Femur (tissue), 1 donor: ENCODE results near the gene GGT1.
"Not testable (repeated sequence)": the region's sequence is repeated elsewhere in the genome, so short reads cannot be mapped to it uniquely, and the experiment has no call there.

ENCODE experiments used
- DNase-seq: peaks from one replicate; pipeline ENCODE4 v3.0.0-alpha.2; 2017

GGT1 gene

DNA sequence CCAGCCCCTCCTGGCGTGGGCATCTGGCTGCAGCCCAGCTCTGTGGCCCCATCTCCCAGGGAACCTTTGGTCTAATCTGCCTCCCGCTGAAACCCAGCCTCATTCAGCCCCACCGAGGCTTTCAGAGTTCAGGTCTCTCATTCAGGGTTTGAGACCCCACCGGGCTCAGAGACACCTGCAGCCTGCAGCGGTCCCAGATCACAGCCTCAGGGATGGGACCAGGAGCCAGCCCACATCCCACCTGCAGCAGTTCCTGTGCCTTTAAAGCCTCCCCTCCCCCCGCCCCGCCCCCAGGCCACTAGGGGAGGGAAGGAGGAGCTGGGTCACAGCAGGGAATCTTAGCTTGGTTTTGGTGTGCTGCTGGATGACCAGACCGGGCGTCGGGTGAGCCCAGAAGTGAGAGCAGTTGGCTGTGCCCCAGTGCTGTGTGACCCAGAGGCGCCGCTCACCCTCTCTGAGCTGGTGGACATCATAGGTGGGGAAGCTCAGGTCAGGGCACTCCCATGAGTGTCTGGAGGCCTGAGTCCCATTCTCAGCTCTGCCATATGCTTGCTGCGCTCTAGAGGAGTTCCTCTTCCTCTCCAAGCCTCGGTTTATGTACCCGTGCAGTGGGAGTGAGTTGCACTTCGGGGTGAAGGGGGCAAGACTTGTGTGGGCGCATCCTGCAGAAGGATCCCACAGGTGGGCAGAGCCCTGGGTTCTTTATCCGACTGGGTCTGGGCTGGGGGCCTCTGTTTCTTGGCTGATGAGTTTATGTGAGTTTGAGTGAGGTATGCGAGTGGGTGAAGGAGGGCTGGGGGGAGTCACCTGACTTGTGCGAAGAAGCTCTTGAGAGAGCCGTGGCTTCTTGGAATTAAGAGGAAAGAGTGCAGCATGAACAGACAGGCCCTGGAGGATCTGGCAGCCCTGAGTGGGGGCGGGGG is at the start of gene GGT1:
GGT1 (plus strand) TSS at position 347 of the 923 bp plus-strand sequence. CDS start 7,889 bp downstream, outside the sequence.
- DNase-seq = not testable (repeated sequence)

DNA sequence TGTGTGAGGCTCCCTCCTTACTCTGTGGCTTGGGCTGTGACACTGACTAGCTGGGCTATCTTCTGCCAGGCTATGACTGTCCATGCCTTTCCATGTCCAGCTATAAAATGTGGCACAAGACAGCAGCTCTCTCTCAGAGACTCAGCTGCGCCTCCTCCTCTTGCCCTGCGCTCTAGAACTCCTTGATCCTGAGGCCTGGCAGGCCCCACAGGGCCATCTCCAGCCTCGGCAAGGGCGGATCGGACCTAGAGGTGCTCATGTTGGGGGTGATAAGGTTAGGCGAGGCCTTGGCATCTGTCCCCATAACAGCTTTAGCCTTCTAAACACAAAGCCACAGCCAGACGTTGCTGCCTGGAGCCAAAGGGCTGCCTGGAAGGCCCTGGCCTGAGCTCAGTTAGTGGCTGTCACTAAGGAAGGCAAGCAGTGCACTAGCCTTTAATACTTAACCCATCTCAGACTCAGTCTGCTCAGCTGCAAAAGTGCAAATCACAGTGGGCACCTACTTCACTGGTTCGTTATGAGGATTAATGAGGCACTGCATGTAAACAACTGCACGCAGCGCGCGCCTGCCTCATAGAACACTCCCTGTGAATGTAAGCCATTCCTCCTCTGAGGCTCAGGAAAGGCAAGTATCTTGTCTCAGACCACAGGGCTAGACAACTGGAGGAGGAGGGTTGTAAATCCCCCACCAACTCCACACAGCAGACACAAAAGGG is 49.2 kb upstream of the GGT1 start:
- DNase-seq = peak; percentile 34

DNA sequence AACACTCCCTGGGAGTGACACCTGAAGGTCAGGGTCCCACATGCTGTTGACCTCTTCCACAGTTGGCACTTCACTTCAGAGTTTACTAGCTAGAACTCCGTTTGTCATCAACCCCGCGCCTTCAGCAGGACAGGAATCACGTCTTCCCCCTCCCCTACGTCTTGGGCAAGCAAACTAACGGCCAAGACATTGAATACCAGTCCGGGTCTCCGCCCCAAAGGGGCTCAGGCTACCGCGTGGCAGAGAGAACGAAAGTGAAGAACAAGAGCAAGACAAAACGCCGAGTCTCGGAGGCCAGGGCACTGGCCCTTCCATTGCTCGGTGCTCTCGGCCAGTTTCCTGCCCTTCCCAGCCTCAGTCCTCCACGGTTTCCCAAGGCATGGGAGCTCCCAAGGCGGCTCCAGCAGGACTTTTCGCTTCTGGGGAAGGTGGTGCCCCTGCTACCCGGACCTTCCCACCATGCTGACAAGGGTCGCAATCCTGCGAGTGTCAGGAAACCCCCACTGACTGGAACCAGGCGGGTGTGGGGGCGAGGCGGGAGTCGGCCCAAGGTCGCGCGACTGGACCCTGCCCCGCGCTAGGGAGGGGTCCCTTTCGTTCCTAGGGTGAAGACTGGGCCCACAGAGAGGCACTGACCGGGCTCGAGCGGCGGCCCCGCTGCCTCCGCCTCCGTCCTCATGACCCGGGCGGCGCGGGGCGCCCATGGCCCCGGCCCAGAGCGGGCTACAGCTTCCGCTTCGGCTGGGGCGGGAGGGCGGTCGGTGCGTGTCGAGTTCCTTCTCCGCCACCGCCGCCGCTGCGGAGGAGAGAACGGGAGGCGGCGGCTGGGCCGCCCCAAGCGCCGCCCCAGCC is 48.5 kb upstream of the GGT1 start, which contains the start of gene GUCD1:
GUCD1 (minus strand) TSS at position 826 of the 852 bp plus-strand sequence; CDS start at position 679, 147 bp downstream.
- peak; percentile 51 for DNase-seq

DNA sequence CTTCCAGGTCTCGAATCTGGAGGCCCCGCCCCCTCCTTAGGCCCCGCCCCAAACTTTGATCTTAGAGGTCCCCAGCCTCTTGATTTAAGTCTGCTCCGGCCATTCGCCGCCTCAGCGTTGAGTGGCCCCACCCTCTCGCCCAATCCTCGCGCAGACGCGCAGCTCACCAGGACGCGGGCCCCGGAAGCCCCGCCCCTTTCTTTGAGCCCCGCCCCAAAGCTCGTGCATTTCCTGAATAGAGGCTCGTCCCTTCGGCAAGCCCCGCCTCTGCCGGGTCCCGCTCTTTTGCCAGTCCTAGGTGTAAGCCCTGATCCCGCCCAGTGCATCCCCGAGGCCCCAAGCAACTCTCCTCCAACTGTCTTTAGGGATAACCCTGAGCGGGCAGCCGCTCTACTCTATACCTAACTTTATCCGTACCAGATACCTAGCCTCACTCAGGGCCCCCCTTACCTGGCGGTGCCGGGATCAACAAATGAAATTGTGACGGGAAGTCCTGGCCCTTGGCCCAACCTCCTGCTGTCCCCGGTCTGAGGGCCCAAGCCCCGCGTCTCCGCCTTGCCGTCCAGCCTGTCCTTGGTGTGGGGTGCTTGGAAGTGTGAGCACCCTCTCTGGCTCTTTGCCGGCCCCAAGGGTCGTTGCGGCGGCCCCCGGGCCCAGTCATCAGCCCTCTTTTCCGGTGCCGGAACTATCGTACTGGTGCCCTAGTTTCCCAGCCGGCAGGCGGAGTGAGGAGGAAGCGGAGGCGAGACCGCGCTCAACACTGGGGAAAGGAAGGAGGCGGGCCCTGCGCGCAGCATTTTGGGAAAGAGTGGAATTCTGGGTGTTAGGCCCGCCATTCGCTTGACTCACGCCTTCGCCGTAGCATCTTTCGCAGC is 47.6 kb upstream of the GGT1 start, which contains the start of gene SNRPD3:
SNRPD3 (plus strand) TSS at position 835 of the 875 bp plus-strand sequence. CDS start 1,676 bp downstream, outside the sequence.
- DNase-seq = peak; percentile 100

- no peak for DNase-seq
These were observed 43.5 kb upstream of the GGT1 start for GRCh38 chr22:24559471-24559870.

DNA sequence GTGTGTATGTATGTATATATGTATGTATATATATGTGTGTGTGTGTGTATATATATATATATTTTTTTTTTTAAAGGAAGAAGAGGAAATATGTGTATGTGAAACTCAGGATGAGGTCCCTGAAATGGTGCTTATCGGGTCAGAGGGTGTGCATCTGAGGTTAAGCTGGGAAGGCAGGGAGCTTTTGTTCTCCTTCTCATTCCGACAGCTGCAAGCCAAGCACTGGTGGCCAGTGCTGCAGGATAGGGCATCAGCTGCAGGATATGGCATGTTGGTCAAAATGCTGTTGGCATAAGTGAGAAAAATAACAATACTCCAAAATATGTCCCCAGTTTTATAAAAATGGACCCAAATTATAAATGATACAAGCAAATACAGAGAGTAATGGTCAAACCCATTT is 39.7 kb upstream of the GGT1 start:
- no peak for DNase-seq

GRCh38 chr22:24564376-24565058 is 38.5 kb upstream of the GGT1 start:
- DNase-seq = no peak

GRCh38 chr22:24565077-24565476 is 37.9 kb upstream of the GGT1 start:
- no peak for DNase-seq

DNA sequence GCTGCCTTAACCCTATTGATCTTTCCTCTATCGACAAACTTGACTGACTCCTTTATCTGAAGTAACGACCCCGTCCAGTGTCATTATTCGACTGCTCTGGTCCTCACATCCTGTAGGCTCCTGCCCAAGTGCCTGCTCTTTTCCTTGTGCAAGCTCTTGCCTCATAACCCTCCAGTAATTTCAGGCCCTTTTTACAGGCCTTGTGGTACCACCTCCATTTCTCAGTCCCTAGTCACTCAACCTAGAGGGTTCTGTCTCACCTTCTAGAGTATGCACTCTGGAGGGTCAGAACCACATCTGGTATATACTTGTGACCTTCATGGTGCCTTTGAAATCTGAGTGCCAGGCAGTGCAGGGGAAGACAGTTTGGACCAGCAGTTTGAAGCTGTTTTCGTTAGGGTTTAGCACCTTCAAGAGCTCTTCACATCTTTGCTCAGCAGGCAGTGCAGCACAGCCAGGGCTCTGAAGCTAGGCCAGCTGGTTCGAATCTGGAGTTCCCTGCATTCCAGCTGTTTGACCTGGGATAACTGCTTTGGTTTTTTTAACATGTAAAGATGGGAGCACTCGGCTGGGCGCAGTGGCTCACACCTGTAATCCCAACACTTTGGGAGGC is 36.0 kb upstream of the GGT1 start:
- no peak for DNase-seq

GRCh38 chr22:24567668-24568067 is 35.3 kb upstream of the GGT1 start:
- no peak for DNase-seq

DNA sequence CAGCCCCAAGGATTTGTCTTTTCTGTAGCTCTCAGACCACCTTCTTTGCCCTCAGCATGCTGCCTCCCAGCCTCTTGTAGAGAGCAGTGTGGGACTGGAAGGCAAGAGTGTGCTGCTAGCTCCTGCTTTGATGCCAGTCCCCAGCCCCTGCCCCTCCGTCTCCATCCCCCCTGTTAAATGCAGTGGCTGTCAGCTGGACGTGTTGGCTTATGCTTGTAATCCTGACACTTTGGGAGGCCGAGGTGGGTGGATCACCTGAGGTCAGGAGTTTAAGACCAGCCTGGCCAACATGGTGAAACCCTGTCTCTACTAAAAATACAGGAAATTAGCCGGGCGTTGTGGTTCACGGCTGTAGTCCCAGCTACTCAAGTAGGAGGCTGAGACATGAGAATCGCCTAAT is 31.7 kb upstream of the GGT1 start:
- no peak for DNase-seq

- DNase-seq = no peak
These were observed 26.2 kb upstream of the GGT1 start for GRCh38 chr22:24576778-24577177.

DNA sequence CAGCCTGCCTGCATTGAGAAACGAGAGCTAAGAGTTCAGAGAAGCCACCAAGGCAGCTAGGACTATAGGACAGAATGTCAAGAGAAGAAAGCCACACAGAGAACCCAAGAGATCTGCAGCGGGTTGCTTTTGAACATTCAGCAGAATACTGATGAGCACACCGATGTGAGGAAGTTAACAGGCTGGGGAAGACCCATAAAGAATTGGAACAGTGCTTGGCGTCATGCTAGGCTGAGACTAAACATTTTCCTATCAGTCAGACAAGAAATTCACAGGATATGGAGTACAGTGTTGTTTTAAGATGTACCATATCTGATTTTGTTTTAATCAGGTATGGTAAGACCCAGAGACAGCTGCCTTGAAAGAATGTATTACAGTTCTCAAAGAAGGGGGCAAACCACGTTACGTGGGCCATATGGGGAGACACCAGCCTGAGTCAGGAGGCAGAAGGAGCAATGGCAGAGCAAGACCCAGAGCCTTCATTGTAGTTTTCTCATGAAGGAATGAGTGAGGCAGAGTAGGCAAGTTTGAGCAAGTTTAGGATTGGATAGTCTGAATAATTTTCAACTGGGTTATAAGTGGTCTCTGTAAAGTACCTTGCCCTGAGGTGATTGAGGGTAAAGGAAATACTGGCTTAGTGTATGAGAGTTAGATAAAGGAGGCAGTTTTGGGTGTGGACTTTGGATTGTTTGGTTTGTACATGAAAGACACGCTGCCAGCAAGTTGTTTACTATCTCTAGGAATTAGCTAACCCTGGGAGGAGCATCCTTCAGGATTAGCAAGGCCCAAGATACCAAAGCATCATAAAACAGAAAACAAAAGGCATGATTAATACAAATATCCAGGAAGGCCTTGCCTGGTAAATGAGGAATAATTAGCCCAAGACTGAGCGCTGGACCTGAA is 24.4 kb upstream of the GGT1 start:
- no peak for DNase-seq

DNA sequence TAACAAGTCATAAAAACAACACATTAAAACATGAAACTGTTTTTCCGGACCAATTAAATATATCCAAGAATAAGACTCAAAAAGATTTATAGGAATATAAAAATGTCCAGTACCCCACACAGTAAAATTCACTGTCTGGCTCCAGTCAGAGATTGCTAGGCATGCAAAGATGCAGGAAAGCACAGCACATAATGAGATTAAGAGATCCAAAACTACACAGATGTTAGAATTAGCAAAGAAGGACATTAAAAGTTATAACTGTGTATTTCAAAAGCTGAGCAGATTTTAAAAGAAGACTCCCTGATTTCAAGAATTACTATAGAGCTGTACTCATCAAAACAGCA is 23.8 kb upstream of the GGT1 start:
- no peak for DNase-seq

GRCh38 chr22:24580276-24580675 is 22.7 kb upstream of the GGT1 start:
- DNase-seq = no peak

DNA sequence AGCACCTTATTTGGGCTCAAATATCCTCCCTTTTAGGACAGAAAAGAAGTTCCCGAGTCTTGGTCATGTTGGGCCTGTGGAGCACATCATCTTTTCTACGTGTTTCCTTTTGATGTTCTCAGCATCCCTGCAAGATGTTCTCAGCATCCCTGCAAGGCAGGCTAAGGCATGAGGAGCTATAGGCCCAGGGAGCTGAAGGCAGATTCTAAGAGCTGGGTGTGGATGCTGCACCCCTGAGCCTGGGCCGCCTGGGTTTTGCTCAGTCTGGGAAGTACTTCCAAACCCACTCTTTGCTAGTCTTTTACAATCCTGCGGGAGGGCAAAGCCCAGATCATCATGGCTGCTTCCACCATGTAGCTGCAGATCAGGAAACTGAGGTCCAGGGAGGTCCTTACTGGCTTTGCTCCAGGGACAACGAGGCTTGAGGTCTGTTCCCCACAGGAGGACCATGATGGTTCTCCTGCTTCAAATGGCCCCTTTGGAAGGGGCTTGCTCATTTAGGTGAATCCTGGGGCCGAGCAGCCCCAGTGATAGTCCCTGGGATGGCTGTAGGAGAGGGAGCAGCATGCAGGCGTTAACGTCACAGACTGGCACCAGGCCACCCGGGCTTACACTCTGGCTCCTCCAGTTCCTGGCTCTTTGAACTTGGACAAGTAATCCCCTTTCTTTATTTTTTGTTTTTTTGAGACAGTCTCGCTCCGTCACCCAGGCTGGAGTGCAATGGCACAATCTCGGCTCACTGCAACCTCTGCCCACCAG is 20.8 kb upstream of the GGT1 start:
- peak; percentile 19 for DNase-seq

- DNase-seq = peak; percentile 42
These were observed 19.5 kb upstream of the GGT1 start for GRCh38 chr22:24583221-24584165.
